ENCODE measurements around the gene JAKMIP2. TPM values are rescaled to one million over a fixed set of nuclear protein-coding genes. Genes with fewer than 3 reads are reported as not detected.
A peak's percentile ranks its signal among the peaks of the same experiment; 100 is the strongest.
"Not testable (repeated sequence)": the region's sequence is repeated elsewhere in the genome, so short reads cannot be mapped to it uniquely, and the experiment has no call there.

Gene JAKMIP2
- total and polyA plus RNA-seq, 2 donors (not counting 1 experiment from before 2014, with no cell fraction given), result 1.3 to 6.5 TPM

- TF ChIP-seq EZH2 (IDR thresholded peaks at IDR 0.05; ENCODE audit: low read length, missing control alignments) (no peak), CTCF (conservative IDR thresholded peaks at IDR 0.05 in 1 of 2, IDR thresholded peaks at IDR 0.05 in 1 of 2; ENCODE audit: low read depth in 1 of 2, low read length in 2 of 2) (no peak)
Observed at GRCh38 chr5:147727200-147727599, 55.3 kb downstream of the JAKMIP2 start.

GRCh38 chr5:147721191-147721960 lies 61.2 kb downstream of the JAKMIP2 start:
- H3K4me1 ChIP-seq (ENCODE audit: control insufficient read depth, extremely low read depth, insufficient read depth, low read length); DNase-seq (ENCODE audit: low read depth in 2 of 2); H2AFZ ChIP-seq (ENCODE audit: low read length); H3K9ac ChIP-seq (ENCODE audit: insufficient read depth, low read length); H3K79me2 ChIP-seq (ENCODE audit: control insufficient read depth, insufficient read depth, low read length); H3K27me3 ChIP-seq (ENCODE audit: control insufficient read depth, insufficient read depth, low read length); H3K36me3 ChIP-seq (ENCODE audit: control insufficient read depth, insufficient read depth, low read length); H3K9me3 ChIP-seq (ENCODE audit: control insufficient read depth, insufficient read depth, low read depth, low read length); H3K4me3 ChIP-seq (replicated peaks in 1 of 4; ENCODE audit: control extremely low read depth in 1 of 4, insufficient read depth in 1 of 4, low read depth in 3 of 4, low read length in 4 of 4); H4K20me1 ChIP-seq (ENCODE audit: control insufficient read depth, extremely low read depth, insufficient read depth, low read length); H3K27ac ChIP-seq (ENCODE audit: insufficient read depth, low read length); H3K4me2 ChIP-seq (ENCODE audit: extremely low read depth, insufficient read depth, low read length): not testable (repeated sequence)

More at GRCh38 chr5:147727200-147727599, 55.3 kb downstream of the JAKMIP2 start:
- H3K36me3 ChIP-seq (ENCODE audit: control insufficient read depth, insufficient read depth, low read length), result no peaks in the 10 kb centered on the region
- no peak overlapping the region for H3K4me3 ChIP-seq (replicated peaks in 1 of 4; ENCODE audit: control extremely low read depth in 1 of 4, insufficient read depth in 1 of 4, low read depth in 3 of 4, low read length in 4 of 4)
- no peaks in the 10 kb centered on the region for H3K79me2 ChIP-seq (ENCODE audit: control insufficient read depth, insufficient read depth, low read length)
- H2AFZ ChIP-seq (ENCODE audit: low read length), result no peak overlapping the region
- no peaks in the 10 kb centered on the region for H3K27me3 ChIP-seq (ENCODE audit: control insufficient read depth, insufficient read depth, low read length)
- no peaks in the 10 kb centered on the region for H3K9me3 ChIP-seq (ENCODE audit: control insufficient read depth, insufficient read depth, low read depth, low read length)
- no peak overlapping the region for H3K27ac ChIP-seq (ENCODE audit: insufficient read depth, low read length)
- no peaks in the 10 kb centered on the region for H4K20me1 ChIP-seq (ENCODE audit: control insufficient read depth, extremely low read depth, insufficient read depth, low read length)
- H3K4me1 ChIP-seq (ENCODE audit: control insufficient read depth, extremely low read depth, insufficient read depth, low read length), result no peaks in the 10 kb centered on the region
- peak; percentile 3 to 23 for DNase-seq (ENCODE audit: low read depth in 2 of 2)
- no peak overlapping the region for H3K9ac ChIP-seq (ENCODE audit: insufficient read depth, low read length)
- H3K4me2 ChIP-seq (ENCODE audit: extremely low read depth, insufficient read depth, low read length), result no peak overlapping the region

- no peaks in the 10 kb centered on the region for H3K4me1 ChIP-seq (ENCODE audit: control insufficient read depth, extremely low read depth, insufficient read depth, low read length)
- H3K27ac ChIP-seq (ENCODE audit: insufficient read depth, low read length), result no peak overlapping the region
- no peaks in the 10 kb centered on the region for H3K27me3 ChIP-seq (ENCODE audit: control insufficient read depth, insufficient read depth, low read length)
- no peaks in the 10 kb centered on the region for H3K9me3 ChIP-seq (ENCODE audit: control insufficient read depth, insufficient read depth, low read depth, low read length)
- no peaks in the 10 kb centered on the region for H4K20me1 ChIP-seq (ENCODE audit: control insufficient read depth, extremely low read depth, insufficient read depth, low read length)
- H3K4me3 ChIP-seq (replicated peaks in 1 of 4; ENCODE audit: control extremely low read depth in 1 of 4, insufficient read depth in 1 of 4, low read depth in 3 of 4, low read length in 4 of 4), result no peak overlapping the region
- H3K9ac ChIP-seq (ENCODE audit: insufficient read depth, low read length), result no peak overlapping the region
- no peak overlapping the region for H3K4me2 ChIP-seq (ENCODE audit: extremely low read depth, insufficient read depth, low read length)
- no peak overlapping the region for H2AFZ ChIP-seq (ENCODE audit: low read length)
- no peaks in the 10 kb centered on the region for H3K79me2 ChIP-seq (ENCODE audit: control insufficient read depth, insufficient read depth, low read length)
- no peaks in the 10 kb centered on the region for H3K36me3 ChIP-seq (ENCODE audit: control insufficient read depth, insufficient read depth, low read length)
- TF ChIP-seq EZH2 (IDR thresholded peaks at IDR 0.05; ENCODE audit: low read length, missing control alignments) (no peak), CTCF (conservative IDR thresholded peaks at IDR 0.05 in 1 of 2, IDR thresholded peaks at IDR 0.05 in 1 of 2; ENCODE audit: low read depth in 1 of 2, low read length in 2 of 2) (no peak)
- DNase-seq (ENCODE audit: low read depth in 2 of 2), result peak in 1 of 2 donors; percentile 16
Observed at GRCh38 chr5:147713550-147714295, 68.8 kb downstream of the JAKMIP2 start.
